NCI-H774 (cell line): ENCODE data around the gene UNC13A.

ENCODE experiments used
- DNase-seq: peaks from one replicate; lab custom pipeline; 2025; lab: John Stamatoyannopoulos, UW

UNC13A gene

GRCh38 chr19:17669419-17669818, 18.7 kb downstream of the UNC13A start:
- no peak for DNase-seq

- DNase-seq = no peak
These were observed 23.1 kb downstream of the UNC13A start for GRCh38 chr19:17665058-17665457.

GRCh38 chr19:17659996-17660395, 28.2 kb downstream of the UNC13A start:
- peak; percentile 2 for DNase-seq

GRCh38 chr19:17658666-17659065, 29.5 kb downstream of the UNC13A start:
- DNase-seq = no peak

GRCh38 chr19:17658240-17658639, 29.9 kb downstream of the UNC13A start:
- DNase-seq = no peak

GRCh38 chr19:17656970-17657369, 31.2 kb downstream of the UNC13A start:
- DNase-seq = no peak

- no peak for DNase-seq
These were observed 32.2 kb downstream of the UNC13A start for GRCh38 chr19:17655751-17656472.

- DNase-seq = peak; percentile 44
These were observed 33.2 kb downstream of the UNC13A start for GRCh38 chr19:17654993-17655392.

GRCh38 chr19:17652627-17653026, 35.5 kb downstream of the UNC13A start:
- no peak for DNase-seq

- DNase-seq = no peak
These were observed 39.4 kb downstream of the UNC13A start for GRCh38 chr19:17648786-17649185.

- no peak for DNase-seq
These were observed 40.0 kb downstream of the UNC13A start for GRCh38 chr19:17648097-17648660.

- no peak for DNase-seq
These were observed 40.8 kb downstream of the UNC13A start for GRCh38 chr19:17647071-17648020.

- no peak for DNase-seq
These were observed 41.7 kb downstream of the UNC13A start for GRCh38 chr19:17646441-17646840.

- no peak for DNase-seq
These were observed 42.7 kb downstream of the UNC13A start for GRCh38 chr19:17645339-17645963.

- no peak for DNase-seq
These were observed 45.5 kb downstream of the UNC13A start for GRCh38 chr19:17642656-17643055.

- no peak for DNase-seq
These were observed 46.3 kb downstream of the UNC13A start for GRCh38 chr19:17641846-17642245.

- DNase-seq = no peak
These were observed 47.0 kb downstream of the UNC13A start for GRCh38 chr19:17641181-17641580.

GRCh38 chr19:17633700-17634099, 54.5 kb downstream of the UNC13A start:
- no peak for DNase-seq

- no peak for DNase-seq
These were observed 55.6 kb downstream of the UNC13A start for GRCh38 chr19:17632577-17632976.

GRCh38 chr19:17629760-17630159, 58.4 kb downstream of the UNC13A start:
- no peak for DNase-seq

- DNase-seq = no peak
These were observed 60.2 kb downstream of the UNC13A start for GRCh38 chr19:17627921-17628320.

GRCh38 chr19:17627161-17627560, 61.0 kb downstream of the UNC13A start:
- DNase-seq = no peak
